WTC11 (cell line): Measurements from ENCODE around the gene C11orf65. TPM values are rescaled to one million over a fixed set of nuclear protein-coding genes. Genes with fewer than 3 reads are reported as not detected.

Experiments
- ATAC-seq: fragments of 200-7000 bp; cut with Tn5 transposase; 2 replicates; pipeline ENCODE4 v1.10.0; 2021; ENCODE audit warnings: mild to moderate bottlenecking, moderate library complexity
- CTCF ChIA-PET: fragments of 300-600 bp; sonication (Branson Sonifier 250); formaldehyde crosslinking; loops from one replicate; lab custom pipeline; 2021; ENCODE audit warnings: antibody characterized with exemption; lab: Charles Lee
- POLR2A ChIA-PET: fragments of 350-600 bp; sonication (Branson Sonifier 250); formaldehyde crosslinking; loops from one replicate; lab custom pipeline; 2021; ENCODE audit warnings: antibody characterized with exemption; lab: Charles Lee
- DNase-seq: peaks from one replicate; pipeline ENCODE4 v3.0.0; 2021; ENCODE audit warnings: low spot score
- H3K27ac Mint-ChIP-seq: 2 replicates; pipeline ENCODE4 v1.8.0; 2021; ENCODE audit warnings: mixed read lengths
- H3K27me3 Mint-ChIP-seq: 2 replicates; pipeline ENCODE4 v1.8.0; 2021; ENCODE audit warnings: low read depth, mild to moderate bottlenecking, moderate library complexity, mixed read lengths
- H3K36me3 Mint-ChIP-seq: 2 replicates; pipeline ENCODE4 v1.8.0; 2021; ENCODE audit warnings: mixed read lengths
- H3K4me1 Mint-ChIP-seq: 2 replicates; pipeline ENCODE4 v1.8.0; 2022; ENCODE audit warnings: mixed read lengths
- H3K4me3 Mint-ChIP-seq: 2 replicates; pipeline ENCODE4 v1.8.0; 2021; ENCODE audit warnings: mild to moderate bottlenecking, moderate library complexity, mixed read lengths
- H3K9me3 Mint-ChIP-seq: 2 replicates; pipeline ENCODE4 v1.8.0; 2021; ENCODE audit warnings: mixed read lengths
- AR ChIP-seq: fragments of 250-450 bp; sonication (Bioruptor Pico); IDR thresholded peaks from 2 replicates; pipeline ENCODE4 v1.9.0; 2021; ENCODE audit warnings: mild to moderate bottlenecking
- EMX1 ChIP-seq: fragments of 250-450 bp; sonication (Bioruptor Pico); IDR thresholded peaks from 2 replicates; pipeline ENCODE4 v1.8.0; 2021; ENCODE audit warnings: mild to moderate bottlenecking
- FOXJ3 ChIP-seq: sonication (generic); formaldehyde crosslinking; IDR thresholded peaks from 2 replicates; pipeline ENCODE4 v1.9.0; 2021; ENCODE audit warnings: missing genetic modification reagents, mild to moderate bottlenecking, borderline replicate concordance
- FOXK1 ChIP-seq: sonication (generic); formaldehyde crosslinking; IDR thresholded peaks from 2 replicates; pipeline ENCODE4 v1.8.0; 2022; ENCODE audit warnings: mild to moderate bottlenecking, moderate library complexity, missing genetic modification reagents
- GABPB1 ChIP-seq: sonication (generic); formaldehyde crosslinking; IDR thresholded peaks from 2 replicates; pipeline ENCODE4 v1.8.1; 2023; ENCODE audit warnings: mild to moderate bottlenecking, missing genetic modification reagents
- HMGA2 ChIP-seq: fragments of 250-450 bp; sonication (Bioruptor Pico); IDR thresholded peaks from 2 replicates; pipeline ENCODE4 v1.4.0; 2021; ENCODE audit warnings: mild to moderate bottlenecking, moderate library complexity
- KAT7 ChIP-seq: sonication (generic); formaldehyde crosslinking; IDR thresholded peaks from 2 replicates; pipeline ENCODE4 v1.8.1; 2023; ENCODE audit warnings: missing genetic modification reagents, mild to moderate bottlenecking, borderline replicate concordance
- MLX ChIP-seq: sonication (generic); formaldehyde crosslinking; IDR thresholded peaks from 2 replicates; pipeline ENCODE4 v1.8.1; 2023; ENCODE audit warnings: mild to moderate bottlenecking, missing genetic modification reagents, moderate library complexity
- NR1H2 ChIP-seq: sonication (generic); formaldehyde crosslinking; IDR thresholded peaks from 2 replicates; pipeline ENCODE4 v1.9.0; 2021; ENCODE audit warnings: mild to moderate bottlenecking, moderate library complexity, missing genetic modification reagents
- PREB ChIP-seq: sonication (generic); formaldehyde crosslinking; IDR thresholded peaks from 2 replicates; pipeline ENCODE4 v1.8.1; 2022; ENCODE audit warnings: mild to moderate bottlenecking, missing genetic modification reagents, moderate library complexity, borderline replicate concordance
- RELA ChIP-seq: sonication (generic); formaldehyde crosslinking; IDR thresholded peaks from 2 replicates; pipeline ENCODE4 v1.8.1; 2022; ENCODE audit warnings: missing genetic modification reagents, mild to moderate bottlenecking, borderline replicate concordance
- ZNF281 ChIP-seq: sonication (generic); formaldehyde crosslinking; IDR thresholded peaks from 2 replicates; pipeline ENCODE4 v1.8.0; 2023; ENCODE audit warnings: mild to moderate bottlenecking, missing genetic modification reagents
- ZNF423 ChIP-seq: fragments of 250-450 bp; sonication (Bioruptor Pico); IDR thresholded peaks from 2 replicates; pipeline ENCODE4 v2.1.2; 2022; ENCODE audit warnings: mild to moderate bottlenecking, moderate library complexity
- total RNA-seq: library from RNA; stranded (reverse); gene quantifications from 3 replicates; pipeline ENCODE4 v1.2.3, GENCODE V29; 2021

C11orf65 gene
- total RNA-seq, 1 experiment from 2014 or later = 0.83 TPM

- H3K4me1 Mint-ChIP-seq = peaks cover 18% of the 10 kb centered on the region
- H3K4me3 Mint-ChIP-seq = no peak overlapping the region
- CTCF ChIA-PET = no interaction called here
- ATAC-seq (no peak), DNase-seq (no peak)
- no peak overlapping the region for H3K27ac Mint-ChIP-seq
- TF ChIP-seq EMX1 (CRISPR knock-in tag) = no peak
- no peak for TF ChIP-seq AR (CRISPR knock-in tag)
- no peak for TF ChIP-seq PREB (CRISPR knock-in tag)
- H3K9me3 Mint-ChIP-seq = no peaks in the 10 kb centered on the region
- POLR2A ChIA-PET = interaction anchor here (0.6 kb wide), 1 partner anchor 25 kb away, joined by 5 read pairs; no protein-coding TSS in a partner anchor
- H3K36me3 Mint-ChIP-seq = no peaks in the 10 kb centered on the region
- H3K27me3 Mint-ChIP-seq = peaks cover 15% of the 10 kb centered on the region
Measured at GRCh38 chr11:108500721-108501120, 33.4 kb upstream of the C11orf65 start.

GRCh38 chr11:108500169-108500568 lies 32.8 kb upstream of the C11orf65 start:
- Mint-ChIP-seq H3K9me3 (no peaks in the 10 kb centered on the region), H3K27me3 (peaks cover 15% of the 10 kb centered on the region), H3K36me3 (no peaks in the 10 kb centered on the region), H3K27ac (no peak overlapping the region), H3K4me1 (peaks cover 18% of the 10 kb centered on the region), H3K4me3 (no peak overlapping the region)
- ChIA-PET CTCF (interaction anchor here (0.6 kb wide), 1 partner anchor 227 kb away, joined by 4 read pairs; no protein-coding TSS in a partner anchor), POLR2A (interaction anchor here (0.6 kb wide), 1 partner anchor 25 kb away, joined by 5 read pairs; no protein-coding TSS in a partner anchor)
- no peak for ATAC-seq
- no peak for TF ChIP-seq FOXK1
- TF ChIP-seq NR1H2 (CRISPR knock-in tag) = no peak
- TF ChIP-seq ZNF281 (CRISPR knock-in tag) = no peak
- no peak for TF ChIP-seq RELA (CRISPR knock-in tag)
- TF ChIP-seq KAT7 (CRISPR knock-in tag) = no peak
- no peak for TF ChIP-seq MLX (CRISPR knock-in tag)
- no peak for DNase-seq

GRCh38 chr11:108498816-108499408 lies 31.6 kb upstream of the C11orf65 start:
- H3K27me3 Mint-ChIP-seq = peaks cover 15% of the 10 kb centered on the region

More at GRCh38 chr11:108498816-108499408, 31.6 kb upstream of the C11orf65 start:
- ATAC-seq = no peak
- ChIA-PET POLR2A (interaction anchor here (0.6 kb wide), 1 partner anchor 103 kb away, joined by 3 read pairs; no protein-coding TSS in a partner anchor), CTCF (no interaction called here)
- TF ChIP-seq KAT7 (CRISPR knock-in tag) = no peak
- TF ChIP-seq ZNF281 (CRISPR knock-in tag) = no peak
- peak; percentile 95 for TF ChIP-seq HMGA2 (CRISPR knock-in tag)
- no peak for TF ChIP-seq FOXJ3 (CRISPR knock-in tag)
- no peak for TF ChIP-seq GABPB1 (CRISPR knock-in tag)
- TF ChIP-seq ZNF423 (CRISPR knock-in tag) = no peak
- no peak overlapping the region for H3K27ac Mint-ChIP-seq
- DNase-seq = peak; percentile 25
- peaks cover 18% of the 10 kb centered on the region for H3K4me1 Mint-ChIP-seq
- peak overlapping the region; percentile 80 for H3K4me3 Mint-ChIP-seq
- H3K36me3 Mint-ChIP-seq = no peaks in the 10 kb centered on the region
- no peaks in the 10 kb centered on the region for H3K9me3 Mint-ChIP-seq
